GM20431 (cell line): Measurements from ENCODE around the gene PLEKHA5.
"Not testable (repeated sequence)": the region's sequence is repeated elsewhere in the genome, so short reads cannot be mapped to it uniquely, and the experiment has no call there.

Source experiments
- in situ Hi-C: fragments of 300-500 bp; cut with MseI, MboI; formaldehyde crosslinking; loops from one replicate; pipeline ENCODE4 v1.15.0; 2020; ENCODE audit warnings: low sequenced_read_pairs; ENCODE audit not compliant: unreplicated experiment

The PLEKHA5 gene

DNA sequence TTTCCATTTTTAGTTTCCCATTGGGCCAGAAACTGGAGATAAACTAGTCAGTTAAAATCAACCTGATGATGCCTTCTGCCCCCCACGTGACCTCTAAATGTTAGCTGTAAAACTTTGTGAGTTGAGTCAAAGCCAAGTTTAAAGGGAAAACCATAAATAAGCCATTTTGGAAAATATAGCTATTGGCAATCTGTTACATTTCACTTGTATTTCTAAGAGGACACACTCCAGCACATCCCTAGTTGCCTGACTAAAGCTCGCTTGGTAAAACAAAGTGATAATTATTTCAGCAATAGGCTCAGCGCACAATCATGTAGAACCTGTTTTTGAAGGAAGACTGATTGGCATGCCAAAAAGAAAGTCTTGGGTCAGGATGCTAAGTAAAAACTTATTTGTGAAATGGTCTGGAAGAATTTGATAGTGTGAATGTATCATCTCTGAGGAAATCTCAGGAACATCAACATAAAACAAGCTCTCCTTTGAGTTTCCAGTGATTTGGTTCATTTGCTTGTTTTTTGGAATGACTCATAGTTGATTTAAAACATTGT, 260.6 kb downstream of the PLEKHA5 start:
- in situ Hi-C loops = no loop called here

DNA sequence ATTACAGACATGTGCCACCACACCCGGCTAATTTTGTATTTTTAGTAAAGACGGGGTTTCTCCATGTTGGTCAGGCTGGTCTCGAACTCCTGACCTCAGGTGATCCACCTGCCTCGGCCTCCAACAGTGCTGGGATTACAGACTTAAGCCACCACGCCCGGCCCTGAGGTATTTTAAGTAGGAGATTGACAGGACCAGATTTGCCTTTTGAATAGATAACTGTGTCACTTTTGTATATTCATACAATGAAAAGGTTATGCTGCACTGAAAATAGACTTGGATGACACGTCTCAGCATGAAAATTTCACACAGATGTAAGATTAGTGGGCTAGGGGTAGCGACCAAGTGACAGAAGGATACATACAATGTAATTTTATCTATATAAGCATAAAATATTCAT, 263.1 kb downstream of the PLEKHA5 start:
- in situ Hi-C loops = not testable (repeated sequence)

DNA sequence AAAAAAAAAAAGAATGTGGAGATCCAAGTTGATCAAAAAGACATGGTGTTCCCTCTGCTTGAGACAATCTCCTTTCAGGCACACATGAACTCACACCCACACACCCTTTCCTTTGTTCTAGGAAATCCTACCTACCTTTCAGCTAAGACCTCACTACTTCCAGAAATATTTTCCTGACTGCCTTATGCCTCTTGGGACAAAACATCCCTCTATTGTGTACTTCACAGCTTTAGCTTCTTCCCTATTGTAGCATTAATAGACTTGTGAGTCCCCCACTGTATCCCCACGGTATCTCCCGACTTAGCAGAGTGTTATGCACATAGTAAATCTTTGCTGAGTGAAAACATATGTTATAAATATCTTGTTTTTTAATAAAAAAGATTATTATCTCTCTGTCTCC, 264.9 kb downstream of the PLEKHA5 start:
- in situ Hi-C loops = no loop called here

DNA sequence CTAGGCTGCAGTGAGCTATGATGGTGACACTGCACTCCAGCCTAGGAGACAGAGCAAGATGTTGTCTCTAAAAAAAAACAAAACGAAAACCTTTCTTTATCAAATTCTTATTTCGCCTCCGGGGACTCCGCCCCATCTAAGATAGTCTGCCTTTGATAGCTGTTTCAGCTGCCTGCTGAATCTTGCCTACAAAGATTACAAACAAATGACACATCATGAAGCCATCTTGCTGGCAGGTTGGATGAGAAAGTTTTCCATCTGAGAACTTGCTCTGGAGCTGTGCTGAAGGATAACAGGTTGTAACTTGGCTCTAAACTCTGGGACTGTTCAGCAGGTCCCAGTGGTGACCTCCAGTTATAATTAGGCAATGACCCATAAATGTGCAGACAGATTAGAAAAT, 268.0 kb downstream of the PLEKHA5 start:
- in situ Hi-C loops = no loop called here

GRCh38 chr12:19398376-19399363, 269.1 kb downstream of the PLEKHA5 start:
- in situ Hi-C loops = no loop called here

DNA sequence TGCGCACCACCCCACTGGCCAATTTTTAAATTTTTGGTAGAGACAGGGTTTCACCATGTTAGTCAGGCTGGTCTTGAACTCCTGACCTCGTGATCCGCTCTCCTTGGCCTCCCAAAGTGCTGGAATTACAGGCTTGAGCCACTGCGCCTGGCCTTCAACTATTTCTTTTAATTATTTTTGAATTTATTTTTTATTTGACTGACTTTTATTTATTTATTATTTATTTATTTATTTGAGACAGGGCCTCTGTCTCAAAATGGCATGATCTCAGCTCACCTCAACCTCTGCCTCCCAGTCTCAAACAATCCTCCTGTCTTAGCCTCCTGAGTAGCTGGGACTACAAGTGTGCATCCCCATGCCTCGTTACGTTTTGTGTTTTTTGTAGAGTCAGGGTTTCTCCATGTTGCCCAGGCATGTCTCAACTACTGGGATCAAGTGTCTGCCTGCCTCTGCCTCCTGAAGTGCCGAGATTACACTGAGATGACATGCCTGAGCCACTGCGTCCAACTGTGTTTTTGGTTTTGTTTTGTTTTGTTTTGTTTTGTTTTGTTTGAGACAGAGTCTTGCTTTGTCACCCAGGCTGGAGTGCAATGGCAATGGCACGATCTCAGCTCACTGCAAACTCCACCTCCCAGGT, 271.2 kb downstream of the PLEKHA5 start:
- in situ Hi-C loops = not testable (repeated sequence)

GRCh38 chr12:19402211-19402610, 272.7 kb downstream of the PLEKHA5 start:
- in situ Hi-C loops = no loop called here

DNA sequence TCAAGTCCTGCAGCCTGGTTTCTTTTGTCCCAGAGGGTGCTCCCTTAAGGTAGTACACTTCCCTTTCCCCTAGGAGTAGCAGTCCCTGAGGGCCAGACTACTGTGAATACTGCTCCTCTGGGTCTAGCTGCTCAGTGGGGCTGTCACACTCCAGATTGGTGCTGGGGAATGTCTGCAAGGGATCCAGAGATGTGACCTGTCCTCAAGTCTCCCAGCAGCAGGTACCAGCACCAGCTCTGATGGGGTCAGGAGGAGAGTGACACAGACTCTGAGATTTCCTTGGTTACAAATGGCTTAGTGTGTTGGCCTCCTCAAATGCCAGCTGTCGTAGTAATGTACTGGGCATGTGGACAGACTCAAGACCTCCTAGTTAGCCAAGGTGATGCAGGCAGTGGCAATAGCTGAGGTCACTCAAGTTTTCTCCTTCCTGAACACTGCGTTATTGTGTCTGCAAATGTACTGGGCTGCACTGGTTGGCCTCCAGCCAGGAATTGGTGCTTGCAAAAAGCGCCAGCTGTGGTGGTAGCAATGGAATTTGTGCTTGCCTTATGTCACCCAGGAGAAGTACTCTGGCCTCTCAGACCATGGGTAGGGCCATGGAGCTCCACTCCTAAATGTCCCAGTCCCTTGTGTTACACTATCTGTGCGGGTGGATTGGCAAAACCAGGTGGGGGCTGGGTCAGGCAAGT, 273.4 kb downstream of the PLEKHA5 start:
- in situ Hi-C loops = no loop called here

DNA sequence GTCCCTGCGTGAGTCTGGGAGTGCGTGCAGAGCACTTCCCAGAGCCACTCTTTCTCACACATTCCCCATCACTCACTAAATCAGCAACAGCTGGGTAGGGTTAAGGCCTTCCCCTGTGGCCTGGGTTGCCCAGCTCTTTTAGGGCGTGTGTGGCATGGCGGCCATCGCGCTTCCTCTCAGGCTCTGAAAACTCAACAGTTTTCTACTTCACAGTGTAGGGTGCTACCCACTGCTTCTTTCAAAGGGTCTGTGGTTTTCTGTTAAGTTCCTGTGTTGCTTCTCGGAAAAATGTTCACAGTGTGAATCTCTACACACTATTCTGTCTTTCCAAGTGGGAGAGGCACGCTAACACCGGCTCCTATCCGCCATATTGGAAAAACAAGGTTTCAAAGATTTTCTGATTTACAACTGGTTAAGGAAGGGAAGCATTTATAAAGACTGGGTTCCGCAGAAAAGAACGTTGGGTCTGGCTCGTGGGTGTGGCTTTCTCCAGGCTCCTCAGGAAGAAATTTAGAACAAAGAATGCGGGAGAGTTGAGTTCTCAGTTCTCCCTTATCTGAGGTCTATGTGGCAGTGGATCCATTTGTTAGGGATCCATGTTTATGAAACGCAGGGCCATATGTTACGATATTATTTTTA, 274.8 kb downstream of the PLEKHA5 start:
- in situ Hi-C loops = no loop called here

GRCh38 chr12:19409376-19409775, 279.8 kb downstream of the PLEKHA5 start:
- in situ Hi-C loops = no loop called here

DNA sequence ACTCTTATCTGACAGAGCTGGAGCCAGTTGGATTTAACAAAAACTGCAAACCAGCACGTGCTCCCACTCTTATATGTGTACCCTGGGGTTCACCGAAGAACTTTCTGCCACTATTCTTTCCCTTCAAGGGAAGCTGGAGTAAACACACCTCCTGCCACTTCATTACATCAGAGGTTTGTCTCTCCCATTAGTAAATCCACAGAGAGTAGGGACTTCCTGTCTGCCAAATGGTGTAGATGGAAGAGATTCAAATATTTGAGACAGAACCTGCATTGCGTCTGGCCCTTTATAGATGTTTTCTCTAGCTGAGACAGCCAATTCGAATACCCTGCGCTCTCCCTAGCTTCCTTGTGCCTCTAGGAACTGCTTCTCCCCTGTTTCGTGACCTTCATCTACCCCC, 280.7 kb downstream of the PLEKHA5 start:
- in situ Hi-C loops = no loop called here

DNA sequence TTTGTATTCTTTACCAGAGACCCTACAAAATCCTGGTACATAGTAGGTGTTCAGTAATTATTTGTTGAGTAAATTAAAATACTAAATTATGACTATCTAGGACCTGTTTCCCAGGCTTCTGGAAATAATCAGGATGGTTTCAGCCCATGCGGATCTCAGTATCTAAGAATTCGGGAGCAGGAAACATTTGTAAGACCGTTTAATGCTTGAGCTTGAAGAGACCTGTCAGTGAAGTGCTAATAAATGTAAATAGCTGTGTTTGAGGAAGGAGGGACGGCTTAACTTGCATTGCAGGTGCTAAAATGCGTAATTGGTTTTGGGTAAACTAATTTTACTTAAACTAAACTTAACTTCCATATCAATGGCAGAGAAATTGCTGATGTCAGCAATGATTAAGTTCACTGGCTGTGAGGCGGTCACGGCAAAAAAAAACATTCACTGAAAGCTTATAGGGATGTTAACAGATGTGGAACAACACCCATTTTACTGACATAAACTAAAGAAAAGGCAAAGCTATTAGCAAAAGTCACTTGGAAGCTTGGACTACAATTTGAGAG, 281.2 kb downstream of the PLEKHA5 start:
- in situ Hi-C loops = no loop called here

DNA sequence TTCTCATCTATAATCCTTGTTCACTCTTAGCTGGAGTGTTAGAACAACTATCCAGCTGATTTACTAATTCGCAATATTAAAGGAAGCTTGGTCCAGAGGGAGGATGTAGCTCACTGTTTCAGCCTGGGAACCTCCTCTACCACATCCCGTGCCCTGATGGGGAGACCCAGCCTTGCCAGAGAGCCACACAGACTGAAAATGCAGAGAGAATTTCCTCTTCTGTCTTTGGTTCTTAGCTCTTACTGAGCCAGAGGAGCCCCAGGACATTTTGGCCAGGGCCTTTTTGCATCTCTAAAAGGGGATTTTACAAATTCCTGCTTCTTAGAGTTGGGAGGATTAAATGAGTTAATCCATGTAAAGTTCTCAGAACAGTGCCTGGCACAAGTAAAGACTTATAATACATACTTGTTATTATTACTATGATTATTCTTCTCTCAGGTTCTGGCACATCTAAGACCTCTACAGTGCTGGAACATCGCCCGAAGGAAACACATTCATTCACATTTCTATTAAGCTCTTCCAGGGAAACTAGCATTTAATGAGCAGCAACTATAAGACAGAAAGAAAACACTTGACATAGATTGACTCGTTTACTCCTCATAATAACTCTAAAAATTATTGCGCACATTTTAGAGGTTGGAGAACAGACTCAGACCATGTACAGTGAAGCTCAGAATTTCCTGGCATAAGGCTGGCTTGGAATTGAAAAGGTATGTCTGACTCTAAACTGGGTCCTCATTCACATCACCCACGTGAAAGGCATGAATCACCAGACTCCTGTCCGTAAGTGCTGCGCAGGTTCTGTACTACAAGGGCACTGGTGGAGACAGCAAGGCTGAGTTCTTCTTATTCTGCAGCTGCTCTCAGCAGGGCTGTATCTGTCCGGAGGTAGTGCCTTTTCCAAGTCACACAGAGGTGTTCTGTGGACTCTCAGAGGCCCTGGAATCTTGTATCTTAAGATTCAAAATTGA, 282.0 kb downstream of the PLEKHA5 start:
- in situ Hi-C loops = no loop called here

DNA sequence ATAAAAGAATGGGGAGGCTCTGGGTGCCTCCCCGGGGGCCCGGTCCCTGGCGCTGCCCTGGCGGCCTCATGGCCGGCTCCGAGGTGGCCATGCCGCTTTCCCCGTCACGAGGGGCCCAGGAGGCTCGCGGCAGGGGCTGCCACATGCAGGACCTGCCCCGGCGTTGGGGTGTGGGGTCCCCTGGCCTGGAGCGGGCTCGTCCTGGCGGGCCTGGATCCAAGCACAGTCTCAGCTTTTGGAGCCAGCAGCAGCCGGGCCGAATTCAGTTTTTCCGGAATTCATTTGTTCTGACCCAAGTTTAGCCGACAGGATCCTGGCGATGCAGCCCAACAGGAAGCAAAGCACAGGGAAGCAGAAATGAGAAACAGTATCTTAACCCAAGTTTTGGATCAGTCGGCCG, 283.3 kb downstream of the PLEKHA5 start:
- in situ Hi-C loops = no loop called here

DNA sequence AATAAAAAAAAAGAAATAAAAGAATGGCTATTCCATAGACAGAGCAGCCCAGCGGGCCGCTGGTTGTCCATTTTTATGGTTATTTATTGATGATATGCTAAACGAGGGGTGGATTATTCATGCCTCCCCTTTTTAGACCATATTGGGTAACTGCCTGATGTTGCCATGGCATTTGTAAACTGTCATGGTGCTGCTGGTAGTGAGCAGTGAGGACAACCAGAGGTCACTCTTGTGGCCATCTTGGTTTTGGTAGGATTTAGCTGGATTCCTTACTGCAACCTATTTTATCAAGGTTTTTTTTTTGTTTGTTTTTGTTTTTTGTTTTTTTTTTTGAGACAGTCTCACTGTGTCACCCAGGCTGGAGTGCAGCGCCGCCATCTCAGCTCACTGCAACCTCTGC, 284.0 kb downstream of the PLEKHA5 start:
- in situ Hi-C loops = not testable (repeated sequence)

- in situ Hi-C loops = no loop called here
These were observed 286.0 kb downstream of the PLEKHA5 start for GRCh38 chr12:19415563-19415962.

DNA sequence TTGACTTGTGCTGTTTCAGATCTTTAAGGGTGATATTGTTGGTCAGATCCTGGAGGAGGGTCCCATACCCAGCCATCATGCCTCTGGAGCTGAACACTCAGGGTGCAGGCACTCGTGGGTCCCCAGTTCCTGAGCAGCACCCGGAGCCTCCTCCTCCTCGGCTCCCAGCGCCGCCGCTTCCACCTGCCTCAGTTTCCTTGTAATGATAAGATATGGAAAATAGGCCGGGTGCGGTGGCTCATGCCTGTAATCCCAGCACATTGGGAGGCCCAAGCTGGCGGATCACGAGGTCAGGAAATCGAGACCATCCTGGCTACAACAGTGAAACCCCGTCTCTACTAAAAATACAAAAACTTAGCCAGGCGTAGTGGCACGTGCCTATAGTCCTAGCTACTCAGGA, 289.6 kb downstream of the PLEKHA5 start:
- in situ Hi-C loops = no loop called here

DNA sequence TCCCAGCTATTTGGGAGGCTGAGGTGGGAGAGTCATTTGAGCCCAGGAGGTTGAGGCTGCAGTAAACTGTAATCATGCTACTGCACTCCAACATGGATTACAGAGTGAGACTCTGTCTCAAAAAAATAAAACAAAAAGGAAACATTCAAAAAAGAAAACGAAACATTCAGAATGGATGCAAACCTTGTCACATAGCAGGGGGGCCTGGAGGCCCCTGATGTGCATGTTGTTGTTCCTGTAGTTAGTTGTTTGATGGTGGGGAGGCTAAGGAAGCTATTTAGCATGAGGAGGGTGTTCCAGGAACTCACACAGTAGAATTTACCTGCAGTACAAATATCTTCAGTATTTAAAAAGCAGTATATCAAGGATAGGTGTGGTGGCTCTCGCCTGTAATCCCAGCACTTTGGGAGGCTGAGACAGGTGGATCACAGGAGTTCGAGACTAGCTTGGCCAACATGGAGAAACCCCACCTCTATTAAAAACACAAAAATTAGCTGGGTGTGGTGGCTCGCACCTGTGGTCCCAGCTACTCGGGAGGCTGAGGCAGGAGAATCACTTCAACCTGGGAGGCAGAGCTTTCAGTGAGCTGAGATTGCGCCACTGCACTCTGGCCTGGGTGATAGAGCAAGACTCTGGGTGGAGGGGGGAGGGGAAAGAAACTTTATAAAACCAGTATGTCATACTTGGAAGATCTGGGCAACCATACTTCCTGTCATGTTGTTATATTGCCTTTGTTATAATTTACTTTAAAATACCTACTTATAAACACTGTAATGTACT, 292.2 kb downstream of the PLEKHA5 start:
- in situ Hi-C loops = no loop called here
